OCI-LY3 (cell line): ENCODE results near the gene SART1.

ENCODE experiments used
- H2AFZ ChIP-seq: fragments of 200-600, 300-600 bp; shearing (Covaris generic); 2 replicates; pipeline ENCODE4 v1.6.0; 2014; ENCODE audit warnings: antibody characterized with exemption, low read depth, low read length
- H3K27ac ChIP-seq: fragments of 200-600, 300-600 bp; sonication (generic); 2 replicates; pipeline ENCODE4 v1.5.1; 2014; ENCODE audit warnings: mild to moderate bottlenecking, low read length, moderate library complexity, mixed read lengths
- H3K27me3 ChIP-seq: fragments of 200-600, 300-600 bp; sonication (generic); 2 replicates; pipeline ENCODE4 v1.6.1; 2014; ENCODE audit warnings: low read depth, low read length, mixed read lengths
- H3K36me3 ChIP-seq: fragments of 200-600, 300-600 bp; sonication (generic); replicated peaks from 2 replicates; pipeline ENCODE3; 2014; ENCODE audit warnings: low read depth, low read length, mixed read lengths
- H3K4me1 ChIP-seq: fragments of 300-600, 200-600 bp; sonication (generic); 2 replicates; pipeline ENCODE4 v1.6.1; 2014; ENCODE audit warnings: low read length, mixed read lengths
- H3K4me2 ChIP-seq: fragments of 200-600, 300-600 bp; sonication (generic); 2 replicates; pipeline ENCODE4 v1.6.1; 2014; ENCODE audit warnings: low read length, mixed read lengths
- H3K4me3 ChIP-seq: fragments of 300-600, 200-600 bp; sonication (generic); 2 replicates; pipeline ENCODE4 v1.5.1; 2014; ENCODE audit warnings: antibody characterized with exemption, mild to moderate bottlenecking, low read length, moderate library complexity
- H3K79me2 ChIP-seq: fragments of 300-600, 200-600 bp; shearing (Covaris generic); 2 replicates; pipeline ENCODE4 v1.6.1; 2014; ENCODE audit warnings: mild to moderate bottlenecking, low read length, mixed read lengths
- H3K9ac ChIP-seq: fragments of 300-600, 200-600 bp; shearing (Covaris generic); 2 replicates; pipeline ENCODE4 v1.6.0; 2014; ENCODE audit warnings: mild to moderate bottlenecking, low read length, moderate library complexity
- H3K9me3 ChIP-seq: fragments of 200-600, 300-600 bp; shearing (Covaris generic); 2 replicates; pipeline ENCODE4 v1.6.1; 2014; ENCODE audit warnings: low read length, mixed read lengths; ENCODE audit not compliant: insufficient read depth
- H4K20me1 ChIP-seq: fragments of 200-600, 300-600 bp; sonication (generic); 2 replicates; pipeline ENCODE4 v1.6.1; 2016; ENCODE audit warnings: low read length, mixed read lengths; ENCODE audit not compliant: insufficient read depth
- CTCF ChIP-seq: fragments of 200-600, 300-600 bp; sonication (generic); IDR thresholded peaks from 2 replicates; pipeline ENCODE4 v1.5.1; 2014; ENCODE audit warnings: antibody characterized with exemption, low read length, low read depth
- EZH2phosphoT487 ChIP-seq: fragments of 200-600 bp; shearing (Covaris generic); IDR thresholded peaks from 2 replicates; pipeline ENCODE4 v1.6.1; 2018; ENCODE audit warnings: antibody characterized with exemption, mixed run types, low read depth

SART1 gene

GRCh38 chr11:65928667-65929066 lies 32.9 kb upstream of the SART1 start:
- Histone ChIP-seq H3K36me3 (no peaks in the 10 kb centered on the region), H2AFZ (no peak overlapping the region), H3K4me3 (peak overlapping the region; percentile 71), H3K9me3 (no peaks in the 10 kb centered on the region), H4K20me1 (no peaks in the 10 kb centered on the region), H3K27me3 (no peaks in the 10 kb centered on the region), H3K9ac (peak overlapping the region; percentile 68; the same call in 1 of the 2 replicates), H3K79me2 (no peaks in the 10 kb centered on the region), H3K4me1 (peaks cover 32% of the 10 kb centered on the region), H3K4me2 (peak overlapping the region; percentile 84), H3K27ac (peak overlapping the region; percentile 73)
- no peak for TF ChIP-seq CTCF
- no peak for TF ChIP-seq EZH2phosphoT487

- TF ChIP-seq EZH2phosphoT487 = no peak
- TF ChIP-seq CTCF = peak; percentile 36
- no peaks in the 10 kb centered on the region for H3K36me3 ChIP-seq
- H3K4me3 ChIP-seq = no peak overlapping the region
- peaks cover 41% of the 10 kb centered on the region for H3K4me1 ChIP-seq
- H4K20me1 ChIP-seq = no peaks in the 10 kb centered on the region
- no peaks in the 10 kb centered on the region for H3K79me2 ChIP-seq
- H3K27ac ChIP-seq = no peak overlapping the region
- no peaks in the 10 kb centered on the region for H3K27me3 ChIP-seq
- H2AFZ ChIP-seq = peak overlapping the region; percentile 63
- no peaks in the 10 kb centered on the region for H3K9me3 ChIP-seq
- no peak overlapping the region for H3K9ac ChIP-seq
- peak overlapping the region; percentile 19; the same call in 1 of the 2 replicates for H3K4me2 ChIP-seq
Measured at GRCh38 chr11:65931773-65932557, 29.6 kb upstream of the SART1 start.

GRCh38 chr11:65932558-65932919 lies 29.0 kb upstream of the SART1 start:
- peak overlapping the region; percentile 63; the same call in 1 of the 2 replicates for H2AFZ ChIP-seq
- TF ChIP-seq CTCF = no peak; the same call in 1 of the 2 replicates
- H3K27me3 ChIP-seq = no peaks in the 10 kb centered on the region
- no peak overlapping the region for H3K9ac ChIP-seq
- H3K4me3 ChIP-seq = no peak overlapping the region
- H3K27ac ChIP-seq = no peak overlapping the region
- H3K4me2 ChIP-seq = 0 out of 2 replicates have a peak overlapping the region, but pooled peaks have one; percentile 19
- H4K20me1 ChIP-seq = no peaks in the 10 kb centered on the region
- no peaks in the 10 kb centered on the region for H3K9me3 ChIP-seq
- peaks cover 41% of the 10 kb centered on the region for H3K4me1 ChIP-seq
- H3K79me2 ChIP-seq = no peaks in the 10 kb centered on the region
- no peaks in the 10 kb centered on the region for H3K36me3 ChIP-seq

GRCh38 chr11:65934014-65934413 lies 27.5 kb upstream of the SART1 start:
- H3K4me3 ChIP-seq = no peak overlapping the region
- no peaks in the 10 kb centered on the region for H3K79me2 ChIP-seq
- no peak overlapping the region for H2AFZ ChIP-seq
- no peaks in the 10 kb centered on the region for H3K36me3 ChIP-seq
- no peaks in the 10 kb centered on the region for H3K9me3 ChIP-seq
- H4K20me1 ChIP-seq = no peaks in the 10 kb centered on the region
- H3K4me1 ChIP-seq = peaks cover 31% of the 10 kb centered on the region
- H3K27ac ChIP-seq = no peak overlapping the region
- no peak overlapping the region for H3K4me2 ChIP-seq
- H3K27me3 ChIP-seq = no peaks in the 10 kb centered on the region
- H3K9ac ChIP-seq = no peak overlapping the region
- TF ChIP-seq EZH2phosphoT487 = no peak
- no peak for TF ChIP-seq CTCF
